Measurements from ENCODE around the gene SLC22A4.

Gene SLC22A4

DNA sequence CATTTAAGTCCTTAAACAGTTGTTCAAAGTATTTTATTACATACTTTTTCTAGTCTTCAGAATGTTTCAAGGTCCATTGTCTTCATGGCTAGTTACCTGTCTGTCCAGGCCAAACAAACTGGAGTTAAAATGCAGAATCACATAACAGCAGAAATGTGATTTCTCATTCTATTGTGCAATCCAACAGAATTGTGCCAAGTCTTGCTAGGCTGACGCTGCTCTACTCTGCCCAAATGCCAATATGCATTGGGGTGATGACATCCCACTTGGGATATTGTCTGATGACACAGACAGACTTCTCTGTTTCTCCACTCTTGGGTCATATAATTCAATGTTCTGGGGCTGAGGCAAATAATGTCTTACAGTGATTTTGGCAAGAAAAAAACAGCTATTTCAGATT, 70.1 kb downstream of the SLC22A4 start:
- no peak for TF ChIP-seq CTCF (IDR thresholded peaks at IDR 0.05; ENCODE audit: insufficient read depth, low read depth, low read length, missing control alignments)
- DNase-seq (ENCODE audit: low read depth): no peak
- no peak overlapping the region for H3K4me3 ChIP-seq (ENCODE audit: low read depth, low read length)

DNA sequence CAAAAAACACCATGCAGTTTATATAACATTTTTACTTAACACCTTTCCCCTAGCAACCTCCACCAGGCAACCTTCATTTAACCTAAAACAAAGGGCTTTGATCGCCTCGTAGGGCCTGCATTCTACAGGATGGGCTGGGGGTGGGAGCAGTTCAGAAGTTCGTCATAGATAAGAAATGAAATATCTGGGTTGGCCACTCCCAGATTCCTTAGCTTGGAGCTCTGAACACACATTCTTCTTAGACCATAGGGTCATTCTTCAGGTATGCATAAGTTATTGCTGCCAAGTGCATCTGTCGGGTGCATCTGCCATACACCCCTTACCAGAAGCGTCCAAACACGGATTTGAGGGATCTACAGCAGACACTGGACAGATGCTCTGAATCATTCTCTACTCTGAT, 71.0 kb downstream of the SLC22A4 start:
- no peak for TF ChIP-seq CTCF (IDR thresholded peaks at IDR 0.05; ENCODE audit: insufficient read depth, low read depth, low read length, missing control alignments)
- no peak overlapping the region for H3K4me3 ChIP-seq (ENCODE audit: low read depth, low read length)
- DNase-seq (ENCODE audit: low read depth): no peak

GRCh38 chr5:132368186-132368585, 74.0 kb downstream of the SLC22A4 start:
- TF ChIP-seq CTCF (IDR thresholded peaks at IDR 0.05; ENCODE audit: insufficient read depth, low read depth, low read length, missing control alignments): no peak
- DNase-seq (ENCODE audit: low read depth): no peak
- no peak overlapping the region for H3K4me3 ChIP-seq (ENCODE audit: low read depth, low read length)

DNA sequence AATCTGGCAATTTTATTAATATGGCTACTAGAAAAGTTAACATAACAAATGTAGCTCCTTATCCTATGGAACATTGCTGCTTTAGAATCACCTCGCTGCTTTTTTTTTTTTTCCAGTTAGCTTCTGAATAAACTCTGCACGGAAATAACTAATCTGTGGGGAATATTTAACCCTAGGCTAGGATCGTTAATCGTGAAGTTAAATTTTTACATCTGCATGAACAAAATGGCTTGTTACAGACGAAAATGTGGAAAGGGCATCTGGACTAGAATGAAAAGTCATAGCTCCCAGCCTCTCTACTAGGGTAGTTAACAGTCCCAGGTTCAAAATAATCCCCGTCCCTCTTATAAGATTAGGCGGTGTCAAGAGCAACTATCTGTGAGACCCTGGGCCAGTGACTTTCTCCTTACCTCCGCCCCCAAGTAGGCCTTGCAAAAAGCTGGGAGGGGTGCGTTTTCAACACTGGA, 74.8 kb downstream of the SLC22A4 start:
- TF ChIP-seq CTCF (IDR thresholded peaks at IDR 0.05; ENCODE audit: insufficient read depth, low read depth, low read length, missing control alignments): no peak
- peak overlapping the region; percentile 43 for H3K4me3 ChIP-seq (ENCODE audit: low read depth, low read length)
- DNase-seq (ENCODE audit: low read depth): no peak

DNA sequence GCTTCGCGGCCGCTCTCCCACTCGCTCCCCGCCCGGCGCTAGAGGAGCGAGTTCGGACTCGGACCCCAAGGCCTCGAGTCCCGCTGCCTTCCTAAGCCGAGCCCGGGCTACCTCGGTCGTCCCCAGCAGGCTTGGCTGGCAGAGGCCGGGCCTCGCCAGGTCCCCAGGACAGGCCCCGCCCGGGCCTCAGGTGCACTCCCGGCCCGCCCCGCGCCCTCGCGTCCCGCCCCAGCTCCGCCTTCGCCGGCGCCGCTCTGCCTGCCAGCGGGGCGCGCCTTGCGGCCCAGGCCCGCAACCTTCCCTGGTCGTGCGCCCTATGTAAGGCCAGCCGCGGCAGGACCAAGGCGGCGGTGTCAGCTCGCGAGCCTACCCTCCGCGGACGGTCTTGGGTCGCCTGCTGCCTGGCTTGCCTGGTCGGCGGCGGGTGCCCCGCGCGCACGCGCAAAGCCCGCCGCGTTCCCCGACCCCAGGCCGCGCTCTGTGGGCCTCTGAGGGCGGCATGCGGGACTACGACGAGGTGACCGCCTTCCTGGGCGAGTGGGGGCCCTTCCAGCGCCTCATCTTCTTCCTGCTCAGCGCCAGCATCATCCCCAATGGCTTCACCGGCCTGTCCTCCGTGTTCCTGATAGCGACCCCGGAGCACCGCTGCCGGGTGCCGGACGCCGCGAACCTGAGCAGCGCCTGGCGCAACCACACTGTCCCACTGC, 75.4 kb downstream of the SLC22A4 start, which contains the start of gene SLC22A5:
Gene SLC22A5, plus strand, starts transcription at position 237 of the 707 bp plus-strand sequence. Its CDS starts 263 bp downstream, at position 500.
- TF ChIP-seq CTCF (IDR thresholded peaks at IDR 0.05; ENCODE audit: insufficient read depth, low read depth, low read length, missing control alignments): no peak
- H3K4me3 ChIP-seq (ENCODE audit: low read depth, low read length): peak within 1 kb of the TSS; percentile 43
- peak; percentile 74 for DNase-seq (ENCODE audit: low read depth)

GRCh38 chr5:132370181-132370970, 76.2 kb downstream of the SLC22A4 start:
- no peak for TF ChIP-seq CTCF (IDR thresholded peaks at IDR 0.05; ENCODE audit: insufficient read depth, low read depth, low read length, missing control alignments)
- DNase-seq (ENCODE audit: low read depth): no peak
- H3K4me3 ChIP-seq (ENCODE audit: low read depth, low read length): peak overlapping the region; percentile 43
